Measurements from ENCODE around the gene TEX19. TPM values are rescaled to one million over a fixed set of nuclear protein-coding genes. Genes with fewer than 3 reads are reported as not detected.

Gene TEX19
- total and polyA plus RNA-seq, 2 of the 8 experiments (the other 6 are each of a cell fraction or from before 2014, with no cell fraction given) = 0.54 to 0.80 TPM

GRCh38 chr17:82383411-82383810 is 24.4 kb downstream of the TEX19 start:
- Histone ChIP-seq H3K18ac (ENCODE audit: extremely low read depth, low read length) (no peak overlapping the region), H3K4me3 (ENCODE audit: extremely low read depth in 1 of 4, insufficient read depth in 2 of 4, low read depth in 3 of 4, low read length in 4 of 4) (no peak overlapping the region), H3K27ac (ENCODE audit: low read depth, low read length) (no peak overlapping the region), H3K27me3 (replicated peaks in 1 of 4; ENCODE audit: control insufficient read depth in 3 of 4, extremely low read depth in 1 of 4, insufficient read depth in 3 of 4, low read length in 3 of 4) (no peaks in the 10 kb centered on the region; a peak in 2 of 7 replicates), H3K56ac (replicated peaks; ENCODE audit: insufficient read length, low read depth, low read length) (no peak overlapping the region), H2BK15ac (ENCODE audit: low read length) (no peak overlapping the region), H3K23me2 (ENCODE audit: low read depth, low read length) (no peaks in the 10 kb centered on the region), H3K36me3 (ENCODE audit: control insufficient read depth in 2 of 4, insufficient read depth in 4 of 4, low read length in 3 of 4) (no peaks in the 10 kb centered on the region), H4K20me1 (replicated peaks in 1 of 2; ENCODE audit: control insufficient read depth in 1 of 2, insufficient read depth in 2 of 2, low read length in 2 of 2) (peaks cover 0 to 3% of the 10 kb centered on the region in 2 experiments), H4K8ac (ENCODE audit: extremely low read depth, insufficient read depth, low read length) (no peak overlapping the region), H3K9me3 (ENCODE audit: insufficient read depth in 2 of 2, low read depth in 1 of 2, low read length in 1 of 2) (no peaks in the 10 kb centered on the region), H2BK20ac (ENCODE audit: low read length) (no peak overlapping the region), H3K4me1 (replicated peaks in 1 of 4; ENCODE audit: control insufficient read depth in 3 of 4, insufficient read depth in 4 of 4, low read length in 3 of 4) (peaks cover 0 to 9% (median 5%) of the 10 kb centered on the region in 4 experiments; a peak in 5 of 7 replicates), H2BK12ac (ENCODE audit: low read depth, low read length) (no peak overlapping the region), H2BK120ac (replicated peaks; ENCODE audit: low read depth, low read length) (no peak overlapping the region), H3K79me1 (ENCODE audit: low read depth, low read length) (no peaks in the 10 kb centered on the region), H3K14ac (ENCODE audit: insufficient read length) (no peak overlapping the region), H3K23ac (ENCODE audit: insufficient read length) (no peak overlapping the region), H2AFZ (ENCODE audit: low read length) (no peak overlapping the region), H2AK5ac (ENCODE audit: low read depth, low read length) (no peak overlapping the region), H2BK5ac (ENCODE audit: low read depth, low read length) (no peak overlapping the region), H3K79me2 (ENCODE audit: control insufficient read depth in 1 of 2, insufficient read depth in 2 of 2, low read length in 2 of 2) (no peaks in the 10 kb centered on the region), H3K4me2 (ENCODE audit: insufficient read depth in 1 of 2, low read depth in 2 of 2, low read length in 2 of 2) (no peak overlapping the region), H4K91ac (replicated peaks; ENCODE audit: insufficient read length, low read length) (no peak overlapping the region), H3K4ac (replicated peaks; ENCODE audit: insufficient read length, low read depth, low read length) (no peak overlapping the region), H4K5ac (ENCODE audit: insufficient read length, low read depth, low read length) (no peak overlapping the region), H3K9ac (replicated peaks in 1 of 4; ENCODE audit: extremely low read depth in 1 of 4, low read depth in 3 of 4, low read length in 3 of 4) (no peak overlapping the region)
- no peak for DNase-seq (ENCODE audit: low read depth in 1 of 2, low spot score in 2 of 2)
- 80% methylated on average over 16 of the region's 18 CpGs; no CpG with 5 or more reads in 1 of the 2 experiments for WGBS, 2 experiments (ENCODE audit: extremely low coverage in 1 of 2, insufficient coverage in 1 of 2, insufficient read length in 1 of 2, insufficient replicate concordance in 2 of 2, low coverage in 1 of 2, low lambda C conversion rate in 2 of 2, missing lambda C conversion rate in 1 of 2)
- ChIA-PET POLR2A (ENCODE audit: partially characterized antibody) (interaction anchor here (1.1 to 2.9 kb wide), 3 partner anchors 8 to 41 kb away, joined by 3 to 14 read pairs (median 3); no protein-coding TSS in a partner anchor), CTCF (ENCODE audit: partially characterized antibody) (interaction anchor here (0.9 to 1.3 kb wide), 4 partner anchors 27 to 33 kb away, joined by 3 read pairs; no protein-coding TSS in a partner anchor)
- no peak for FAIRE-seq
- TF ChIP-seq TAF7 (optimal IDR thresholded peaks at IDR 0.05; ENCODE audit: borderline replicate concordance, low read depth, low read length) = no peak
- TF ChIP-seq GABPA (IDR thresholded peaks at IDR 0.05; ENCODE audit: borderline replicate concordance, insufficient read depth, low read length) = no peak
- no peak for TF ChIP-seq SP4 (IDR thresholded peaks at IDR 0.05; ENCODE audit: low read length)
- no peak for TF ChIP-seq CTCF (IDR thresholded peaks at IDR 0.05; ENCODE audit: control extremely low read depth in 1 of 3, insufficient read depth in 1 of 3, low read depth in 1 of 3, low read length in 3 of 3)
- TF ChIP-seq MAX (IDR thresholded peaks at IDR 0.05) = no peak
- TF ChIP-seq ASH2L (IDR thresholded peaks at IDR 0.05; ENCODE audit: low read length) = no peak
